HG02623 (cell line): ENCODE measurements around the gene FAM174C.

ENCODE experiments used
- ATAC-seq: cut with Tn5 transposase; IDR thresholded peaks from one replicate; pipeline ENCODE4 v1.9.1; 2021; ENCODE audit warnings: moderate library complexity; ENCODE audit not compliant: unreplicated experiment

FAM174C gene

DNA sequence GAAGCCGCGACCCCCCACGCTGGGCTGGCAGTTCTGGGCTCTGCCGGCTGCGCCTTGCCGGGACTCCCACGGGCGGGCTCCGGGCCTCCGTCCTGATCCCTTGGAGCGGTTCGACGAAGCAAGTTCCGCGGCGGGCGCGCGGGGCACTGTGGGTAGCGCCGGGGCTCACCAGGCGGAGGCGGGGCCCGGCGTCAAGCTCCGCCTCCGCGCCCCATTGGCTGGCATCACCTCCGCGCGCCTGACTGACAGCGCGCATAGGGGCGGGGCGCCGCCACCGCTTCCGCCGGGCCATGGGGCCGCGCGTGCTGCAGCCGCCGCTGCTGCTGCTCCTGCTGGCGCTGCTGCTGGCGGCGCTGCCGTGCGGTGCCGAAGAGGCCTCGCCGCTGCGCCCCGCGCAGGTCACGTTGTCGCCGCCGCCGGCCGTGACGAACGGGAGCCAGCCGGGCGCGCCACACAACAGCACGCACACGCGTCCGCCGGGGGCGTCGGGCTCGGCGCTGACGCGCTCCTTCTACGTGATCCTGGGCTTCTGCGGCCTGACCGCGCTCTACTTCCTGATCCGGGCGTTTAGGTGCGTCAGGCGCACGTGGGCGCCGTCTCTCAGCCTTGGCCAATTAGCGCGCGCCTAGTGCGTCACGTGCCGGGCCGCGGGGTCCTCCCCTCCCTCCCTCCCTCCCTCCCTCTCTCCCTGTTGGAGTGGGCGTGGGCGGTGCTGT is at the start of gene FAM174C:
TSS of gene FAM174C (plus strand) at position 271 of the 716 bp plus-strand sequence. CDS start at position 291, 20 bp downstream.
- ATAC-seq, result peak; percentile 63

DNA sequence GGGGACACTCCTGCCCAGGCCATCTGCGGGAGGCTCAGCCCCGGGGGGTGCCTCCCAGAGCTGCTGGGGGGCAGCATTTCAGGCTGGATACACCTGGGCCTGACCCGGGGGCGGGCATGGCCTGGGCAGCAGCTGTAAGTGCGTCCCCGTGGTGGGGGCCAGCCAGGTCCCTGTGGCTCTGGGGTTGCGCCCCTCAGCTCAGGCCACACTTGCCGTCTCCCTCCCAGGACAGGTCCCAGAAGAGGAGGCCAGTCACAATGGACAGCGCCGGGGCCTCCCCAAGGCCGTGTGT is 49.2 kb upstream of the FAM174C start:
- no peak for ATAC-seq

DNA sequence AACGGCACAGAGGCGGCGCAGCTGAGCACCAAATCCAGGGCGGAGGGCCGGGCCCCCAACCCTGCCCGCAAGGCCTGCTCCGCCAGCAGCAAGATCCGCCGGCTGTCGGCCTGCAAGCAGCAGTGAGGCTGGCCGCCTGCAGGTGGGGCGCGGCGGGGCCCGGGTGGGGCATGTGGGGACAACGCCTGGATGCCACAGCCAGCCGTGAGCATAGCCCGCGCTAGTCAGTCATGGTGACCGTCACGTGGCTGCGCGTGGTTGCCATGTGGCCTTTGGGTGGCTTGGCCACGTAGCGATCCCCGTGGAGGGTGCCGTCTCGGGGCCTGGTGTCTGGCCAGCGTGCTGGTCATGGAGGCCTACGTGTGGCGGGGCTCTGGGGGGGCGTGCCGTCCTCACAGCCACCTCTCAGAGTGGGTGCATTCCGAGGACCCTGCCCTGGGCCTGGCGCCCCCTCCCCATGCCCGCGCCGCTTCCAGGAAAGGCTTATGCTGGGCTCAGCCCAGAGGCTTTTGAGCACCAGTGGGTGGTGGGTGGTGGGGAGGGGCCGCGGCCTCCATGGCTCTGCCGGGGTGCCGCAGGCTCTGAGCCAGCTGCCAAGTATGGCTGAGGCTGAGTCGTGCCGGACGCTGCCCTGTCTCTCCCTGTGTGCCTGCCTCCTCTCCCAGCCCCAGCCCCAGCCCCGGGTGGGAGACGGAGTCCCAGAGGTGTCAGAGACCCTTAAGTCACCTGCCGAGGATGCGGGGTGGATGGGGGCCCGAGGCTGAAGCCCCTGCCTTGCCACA is 48.6 kb upstream of the FAM174C start:
- ATAC-seq, result no peak

DNA sequence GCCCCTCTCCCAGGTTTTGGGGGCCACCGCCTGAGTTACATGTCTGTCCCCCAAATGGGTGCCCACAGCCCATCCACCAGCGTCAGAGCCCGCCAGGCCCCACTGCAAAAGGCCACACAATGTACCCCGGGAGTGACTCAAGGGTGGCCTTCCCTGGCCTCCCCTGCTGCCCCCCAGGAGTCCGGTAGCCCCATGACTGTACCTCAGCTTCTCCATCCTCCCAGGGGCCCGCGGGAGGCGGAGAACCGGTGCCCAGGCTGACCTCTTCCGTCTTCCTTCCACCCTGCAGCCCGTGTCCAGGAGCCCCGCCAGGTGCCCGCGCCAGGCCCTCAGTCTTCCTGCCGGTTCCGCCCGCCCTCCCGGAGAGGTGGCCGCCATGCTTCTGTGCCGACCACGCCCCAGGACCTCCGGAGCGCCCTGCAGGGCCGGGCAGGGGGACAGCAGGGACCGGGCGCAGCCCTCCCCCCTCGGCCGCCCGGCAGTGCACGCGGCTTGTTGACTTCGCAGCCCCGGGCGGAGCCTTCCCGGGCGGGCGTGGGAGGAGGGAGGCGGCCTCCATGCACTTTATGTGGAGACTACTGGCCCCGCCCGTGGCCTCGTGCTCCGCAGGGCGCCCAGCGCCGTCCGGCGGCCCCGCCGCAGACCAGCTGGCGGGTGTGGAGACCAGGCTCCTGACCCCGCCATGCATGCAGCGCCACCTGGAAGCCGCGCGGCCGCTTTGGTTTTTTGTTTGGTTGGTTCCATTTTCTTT is 47.9 kb upstream of the FAM174C start:
- no peak for ATAC-seq

DNA sequence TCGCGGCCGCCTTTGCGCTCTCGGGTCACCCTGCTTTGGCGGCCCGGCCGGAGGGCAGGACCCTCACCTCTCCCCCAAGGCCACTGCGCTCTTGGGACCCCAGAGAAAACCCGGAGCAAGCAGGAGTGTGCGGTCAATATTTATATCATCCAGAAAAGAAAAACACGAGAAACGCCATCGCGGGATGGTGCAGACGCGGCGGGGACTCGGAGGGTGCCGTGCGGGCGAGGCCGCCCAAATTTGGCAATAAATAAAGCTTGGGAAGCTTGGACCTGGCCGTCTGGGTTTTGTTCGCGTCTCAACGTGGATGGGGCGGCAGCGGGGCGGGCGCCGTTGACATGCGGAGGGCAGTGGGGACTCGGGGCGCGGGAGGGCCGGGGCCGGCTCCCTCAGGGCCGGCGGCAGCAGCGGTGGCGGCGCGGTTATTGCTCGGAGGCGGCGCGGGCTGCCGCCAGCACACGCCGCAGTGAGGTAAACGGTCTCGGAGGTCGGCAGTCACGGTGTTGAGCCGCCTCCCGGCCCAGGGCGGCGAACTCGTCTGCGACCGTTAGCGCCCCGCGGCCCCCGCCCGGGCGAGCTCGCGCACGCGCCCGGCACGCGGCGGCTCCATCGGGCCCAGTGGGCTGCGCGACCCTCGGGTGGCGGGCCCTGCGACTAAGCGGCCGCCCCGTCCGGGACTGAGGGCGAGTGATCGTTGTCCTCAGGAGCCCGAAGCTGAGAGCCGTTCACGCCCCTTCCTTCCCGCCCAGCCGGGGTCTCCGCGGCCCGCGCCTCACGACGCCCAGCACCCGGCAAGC is 47.0 kb upstream of the FAM174C start:
- ATAC-seq, result no peak

DNA sequence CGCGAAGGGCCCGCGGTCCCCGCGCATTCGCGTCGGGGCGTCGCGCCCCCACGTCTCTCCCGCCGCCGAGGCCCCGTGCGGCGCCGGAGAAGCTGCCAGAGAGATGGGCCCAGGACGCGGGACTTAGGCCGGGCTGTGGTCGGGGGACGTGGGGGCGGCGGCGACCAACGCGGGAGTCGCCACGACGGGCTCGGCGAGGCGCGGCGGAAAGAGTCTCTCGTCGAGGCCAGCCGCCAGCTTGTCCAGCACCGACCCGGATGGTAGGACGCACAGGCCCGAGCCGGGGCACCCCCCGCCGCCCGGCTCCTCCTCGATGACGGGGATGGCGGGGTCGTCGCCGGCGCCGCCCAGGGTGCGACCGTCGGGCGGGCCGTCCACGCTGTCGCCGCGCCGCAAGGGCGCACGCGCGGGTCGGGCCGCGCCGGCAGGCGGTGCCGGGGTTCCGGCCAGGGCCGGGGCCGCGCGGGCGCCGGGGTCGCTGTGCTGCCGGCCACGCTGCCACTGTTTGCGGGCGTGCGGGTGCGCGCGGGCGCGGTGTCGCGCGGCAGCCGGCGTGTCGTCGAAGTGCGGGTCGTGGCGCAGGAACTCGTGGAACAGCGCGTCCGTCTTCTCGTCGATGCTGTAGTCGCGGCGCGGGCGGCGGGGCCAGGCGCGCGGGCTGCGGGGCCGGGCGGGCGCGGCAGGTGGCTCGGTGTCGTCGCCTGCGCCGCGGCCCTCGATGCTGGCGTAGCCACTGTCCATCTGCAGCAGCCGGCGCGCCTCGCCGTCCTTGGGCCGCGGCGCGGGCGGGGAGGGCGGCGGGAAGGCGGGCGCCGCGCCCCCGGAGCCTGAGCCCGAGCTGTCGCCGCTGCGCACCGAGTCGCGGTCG is 46.0 kb upstream of the FAM174C start:
- ATAC-seq, result no peak

DNA sequence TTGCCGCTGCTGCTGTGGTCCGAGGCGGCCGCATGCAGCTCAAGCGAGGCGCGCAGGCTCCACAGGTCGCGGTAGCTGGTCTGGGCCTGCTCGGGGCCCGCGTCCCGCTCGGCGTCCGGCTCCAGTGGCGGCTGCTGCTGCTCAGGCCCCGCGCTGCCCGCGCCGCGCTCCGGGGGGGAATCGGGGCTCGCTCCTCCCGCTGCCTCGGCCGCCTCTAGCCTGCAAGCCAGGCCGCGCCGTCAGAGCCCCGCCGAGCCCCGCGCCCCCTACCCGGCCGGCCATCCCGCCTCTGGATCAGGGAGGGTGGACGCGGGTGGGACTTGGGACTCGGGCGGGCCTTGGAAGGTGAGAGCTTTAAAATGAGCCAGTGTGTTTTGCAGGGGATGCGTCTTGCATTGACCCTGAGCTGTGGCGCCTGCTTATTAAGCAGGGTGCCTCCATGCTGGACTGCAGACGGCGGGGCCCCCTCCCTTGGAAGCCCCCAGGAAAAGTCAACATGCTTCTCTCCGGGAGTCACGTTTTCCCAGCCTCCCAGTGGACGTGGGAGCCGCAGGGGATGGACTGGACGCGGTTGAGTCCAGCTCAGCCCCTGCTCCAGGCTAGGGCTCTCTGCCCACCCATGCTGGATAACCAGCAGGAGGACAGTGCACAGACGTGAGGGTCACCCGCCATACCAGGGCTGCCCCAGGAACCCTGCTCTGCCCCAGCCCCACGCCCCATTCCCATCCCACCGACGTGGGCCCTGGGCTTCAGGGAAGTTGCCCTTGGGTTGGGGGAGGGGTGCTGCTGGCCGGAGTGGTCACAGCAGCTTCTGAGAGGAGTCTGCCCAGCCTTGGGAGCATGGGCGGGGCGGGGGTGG is 45.2 kb upstream of the FAM174C start:
- ATAC-seq, result no peak

DNA sequence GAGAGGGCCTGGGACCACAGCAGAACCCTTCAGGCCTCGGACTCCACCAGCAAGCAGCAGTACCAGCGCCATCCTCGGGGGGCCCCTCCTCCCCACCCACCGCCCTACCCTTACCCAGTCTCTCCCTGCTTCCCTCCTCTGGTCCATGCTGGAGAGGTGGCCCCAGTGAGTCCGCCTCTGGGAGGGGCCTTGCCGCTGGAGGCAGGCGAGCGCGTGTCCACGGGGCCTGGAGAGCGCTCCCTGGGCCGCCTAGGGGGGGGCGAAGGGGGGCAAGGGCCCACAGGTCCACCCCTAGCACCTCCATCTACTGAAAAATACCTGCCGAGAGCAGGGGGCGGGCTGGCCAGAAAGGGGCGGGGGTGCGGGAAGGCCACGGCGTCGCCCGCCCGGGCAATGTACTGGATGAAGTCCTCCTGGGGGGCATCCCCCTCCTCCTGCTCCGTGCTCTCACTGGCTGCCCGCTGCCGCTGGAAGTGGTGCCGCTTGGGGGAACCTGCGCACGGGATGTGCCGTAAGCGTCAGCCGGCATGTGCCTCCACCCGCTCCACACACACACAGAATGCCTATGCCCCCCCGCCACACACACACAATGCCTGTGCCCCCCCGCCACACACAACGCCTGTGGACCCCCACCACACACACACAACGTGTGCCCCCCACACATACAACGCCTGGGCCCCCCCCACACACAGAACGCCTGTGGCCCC is 44.4 kb upstream of the FAM174C start:
- ATAC-seq, result no peak

DNA sequence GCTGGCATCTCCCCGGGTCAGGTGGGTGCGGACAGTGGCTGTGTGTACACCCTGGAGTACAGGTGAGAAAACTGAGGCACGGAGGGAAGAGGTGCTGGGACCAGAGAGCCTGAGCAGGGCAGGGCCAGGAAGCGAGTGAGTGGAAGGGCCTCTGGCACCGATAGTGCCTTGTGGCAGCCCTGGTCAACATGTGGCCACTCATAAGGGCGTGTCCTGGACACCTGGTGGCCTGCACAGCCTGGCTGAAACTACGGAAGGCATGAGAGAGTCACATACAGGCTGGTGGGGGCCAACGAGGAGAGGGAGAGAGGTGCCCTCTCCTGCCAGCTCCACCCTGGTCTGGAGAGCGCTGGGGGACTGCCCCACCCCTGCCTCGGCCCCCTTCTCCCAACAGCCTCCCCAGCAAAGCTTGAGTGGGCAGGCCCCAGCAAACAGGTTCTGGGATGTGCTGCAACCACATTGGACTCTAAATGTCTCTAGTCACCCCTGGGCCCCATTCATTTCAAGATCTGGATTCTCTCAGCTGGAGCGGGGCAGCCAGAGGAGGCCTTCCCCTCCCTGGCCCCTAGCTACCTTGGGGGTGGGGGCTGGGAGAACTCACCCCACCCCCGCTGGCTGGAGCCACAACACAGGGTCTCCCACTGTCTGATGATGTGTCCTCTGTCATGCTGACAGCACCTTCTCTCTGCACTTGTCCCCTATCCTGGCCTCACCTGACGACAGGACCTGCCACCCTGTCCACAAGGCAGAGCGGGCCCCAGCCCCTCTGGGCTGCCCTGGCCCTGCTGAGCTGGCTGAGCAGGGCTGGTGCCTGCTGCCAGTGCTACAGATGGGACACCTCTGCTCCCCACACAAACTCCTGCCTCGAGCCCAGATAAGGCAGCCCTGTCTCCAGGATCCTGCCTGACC is 43.3 kb upstream of the FAM174C start:
- ATAC-seq, result no peak

DNA sequence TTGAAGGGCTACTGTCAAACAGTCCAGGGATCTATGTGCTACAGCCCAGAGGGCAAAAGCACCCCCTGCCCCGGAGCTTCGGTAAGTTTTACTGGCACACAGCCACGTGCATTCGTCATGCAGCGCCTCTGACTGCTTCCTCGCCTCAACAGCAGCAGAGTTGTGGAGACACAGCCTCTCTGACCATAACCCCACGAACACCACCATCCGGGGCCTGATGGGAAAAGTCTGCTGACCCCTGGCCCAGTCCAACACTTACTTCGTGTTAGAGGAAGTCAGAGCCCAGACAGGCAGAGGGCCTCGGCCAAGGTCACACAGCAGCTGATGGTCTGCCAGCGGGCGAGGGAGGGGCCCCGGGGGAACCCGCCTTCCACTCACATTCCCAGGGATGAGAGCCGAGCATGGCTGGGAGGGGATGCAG is 42.7 kb upstream of the FAM174C start:
- ATAC-seq, result no peak

DNA sequence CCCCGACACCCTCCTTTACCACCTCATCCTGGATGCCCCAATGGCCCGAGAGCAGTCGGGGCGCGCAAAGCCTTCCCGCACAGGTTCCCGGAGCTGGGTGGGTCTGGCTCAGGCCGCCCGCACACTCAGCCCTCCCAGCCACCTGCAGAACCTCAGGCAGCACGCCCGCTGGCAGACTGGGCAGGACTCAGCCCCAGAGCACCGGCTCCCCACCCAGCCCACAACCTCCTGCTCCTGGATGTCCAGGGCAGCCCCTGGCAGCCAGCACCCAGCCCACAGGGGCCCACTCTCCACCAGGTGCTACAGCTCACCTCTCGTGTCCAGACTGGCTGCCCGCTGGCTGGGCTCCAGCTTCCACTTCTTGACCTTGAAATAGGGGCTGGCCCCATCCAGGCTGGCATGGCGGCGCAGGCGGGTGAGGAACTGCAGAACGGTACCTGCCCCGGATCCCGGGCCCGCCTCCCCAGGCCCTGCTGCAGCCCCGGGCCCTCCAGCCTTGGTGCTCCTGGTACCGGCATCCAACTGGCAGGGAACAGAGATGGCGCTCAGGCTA is 42.1 kb upstream of the FAM174C start:
- ATAC-seq, result no peak

DNA sequence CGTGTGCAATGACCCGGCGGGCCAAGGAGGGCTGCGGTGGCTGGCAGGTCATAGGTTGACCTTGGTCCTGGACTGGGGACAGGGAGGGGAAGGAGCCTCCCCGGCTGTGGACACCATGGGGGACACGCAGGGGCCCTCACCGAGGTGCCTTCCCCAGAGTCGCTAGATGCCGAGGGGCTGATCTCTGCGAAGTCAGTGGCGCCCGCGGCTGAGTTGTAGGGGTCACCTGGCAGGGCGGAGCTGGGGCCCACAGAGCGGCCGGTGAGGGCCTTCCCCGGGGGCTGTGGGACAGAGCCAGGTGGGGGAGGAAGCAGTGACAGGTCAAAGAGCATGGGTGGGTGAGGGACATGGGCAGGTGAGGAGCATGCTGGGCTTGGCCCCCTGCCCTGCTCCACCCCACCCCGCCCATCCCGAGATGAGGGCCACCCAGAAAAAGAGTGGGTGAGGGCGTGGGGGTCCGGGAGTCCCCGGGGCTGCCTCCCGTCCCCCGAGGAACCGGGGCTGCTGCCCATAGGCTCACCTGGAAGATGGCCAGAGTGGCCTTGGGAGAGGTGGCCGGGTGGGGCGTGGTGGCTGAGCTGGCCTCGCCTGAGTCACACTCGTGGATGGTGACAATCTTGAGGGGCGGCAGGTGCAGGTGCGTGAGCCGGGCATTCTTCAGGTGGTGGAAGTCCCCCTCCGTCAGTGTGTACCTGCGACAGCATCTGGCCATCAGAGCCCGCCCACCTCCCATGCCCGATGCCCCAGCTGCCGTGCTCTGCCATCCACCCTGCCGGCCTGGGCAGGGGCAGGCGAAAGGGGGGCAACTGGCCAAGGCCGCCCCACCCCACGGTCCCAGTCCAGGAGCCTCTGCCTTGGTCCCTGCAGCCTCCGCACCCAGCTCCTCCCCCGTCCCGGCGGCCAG is 41.0 kb upstream of the FAM174C start:
- ATAC-seq, result no peak

DNA sequence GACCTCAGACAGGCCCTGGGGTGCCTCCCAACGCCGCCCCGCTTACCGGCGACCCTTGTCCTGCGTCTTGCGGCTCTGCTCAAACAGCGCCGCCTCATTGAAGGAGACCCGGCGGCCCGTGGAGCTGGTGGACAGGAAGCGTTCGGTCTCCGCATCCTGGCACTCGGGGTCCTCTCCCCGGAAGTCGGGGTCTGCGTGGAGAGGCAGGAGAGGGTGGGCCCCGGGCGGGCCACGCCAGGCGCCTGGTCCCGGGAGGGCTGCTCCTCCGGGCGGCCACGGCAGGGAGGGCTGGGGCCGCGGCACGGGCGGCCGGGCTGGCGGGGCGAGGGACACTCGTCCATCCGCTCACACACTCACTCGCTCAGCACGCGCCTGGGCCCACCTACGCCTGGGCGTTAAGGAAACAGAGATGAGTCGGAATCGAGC is 40.4 kb upstream of the FAM174C start:
- ATAC-seq, result no peak

DNA sequence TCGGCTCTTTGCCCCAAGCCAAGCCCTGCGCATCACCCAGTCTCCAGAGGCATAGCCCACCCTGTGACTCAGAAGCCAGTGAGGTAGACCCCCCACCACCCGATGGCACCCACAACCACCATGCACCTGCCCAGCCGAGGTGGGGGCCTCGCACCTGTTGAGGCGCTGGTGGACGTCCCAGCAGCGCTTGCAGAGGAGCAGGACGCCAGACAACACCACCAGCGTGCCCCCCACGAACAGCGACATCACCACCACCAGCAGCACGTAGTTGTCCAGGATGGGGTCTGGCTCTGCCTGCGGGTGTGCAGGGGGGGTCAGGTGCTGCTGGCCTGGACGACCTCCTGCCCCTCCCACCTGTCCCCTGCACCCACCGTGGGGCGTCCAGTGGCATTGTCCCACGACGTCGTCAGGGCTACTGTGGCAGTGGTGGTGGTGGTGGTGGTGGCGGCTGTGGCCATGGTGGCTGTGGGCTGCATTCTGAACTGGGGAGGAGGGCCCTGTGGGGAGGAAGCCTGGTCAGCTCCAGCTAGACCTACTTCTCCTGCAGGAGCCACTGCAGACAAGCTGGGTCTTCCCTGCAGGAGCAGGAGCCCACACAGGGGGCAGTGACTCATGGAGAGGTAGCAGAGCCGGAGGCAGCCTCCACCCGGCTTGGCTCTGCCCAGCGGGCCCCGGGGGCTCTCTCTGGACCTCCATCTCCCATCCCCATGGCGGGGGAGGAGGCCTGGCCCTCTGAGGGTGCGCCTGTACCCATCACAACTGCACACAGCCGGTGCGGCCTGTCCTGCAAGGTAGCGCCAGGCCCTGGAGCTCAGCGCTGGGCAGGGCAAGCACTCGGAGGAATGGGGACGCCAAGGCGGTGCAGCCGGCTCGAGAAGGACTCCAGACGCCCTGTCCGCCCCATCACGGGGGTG is 39.4 kb upstream of the FAM174C start:
- no peak for ATAC-seq

DNA sequence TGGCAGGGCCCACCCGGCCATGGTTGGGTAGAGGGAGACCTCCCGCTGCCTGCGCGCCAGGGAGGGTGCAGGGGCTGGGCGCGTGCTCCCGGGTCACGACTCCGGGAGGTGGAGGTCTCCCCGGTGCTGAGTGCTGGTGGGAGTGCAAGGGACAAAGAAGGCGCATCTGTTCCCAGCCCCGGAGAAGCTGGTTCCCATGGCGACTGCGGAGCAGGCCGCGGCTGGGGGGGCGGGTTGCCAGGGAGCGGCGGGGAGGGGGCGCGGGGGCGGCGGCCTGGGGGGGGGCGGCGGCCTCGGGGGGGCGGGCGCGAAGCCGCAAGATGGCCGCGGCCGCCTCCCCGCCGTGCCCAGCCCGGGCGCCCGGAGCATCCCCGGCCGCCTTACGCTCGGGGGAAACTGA is 38.8 kb upstream of the FAM174C start:
- no peak for ATAC-seq
